Measurements from ENCODE around the gene PTPRM. TPM values are rescaled to one million over a fixed set of nuclear protein-coding genes. Genes with fewer than 3 reads are reported as not detected.
A peak's percentile ranks its signal among the peaks of the same experiment; 100 is the strongest.

The PTPRM gene
- total RNA-seq (2022) (100.0 and 112 TPM in 2 replicates), Bru-seq, nascent RNA (percentile 93 among the genes with signal in this experiment), BruChase-seq, experiment 1, labeled RNA remaining after a 2-hour chase (percentile 88 among the genes with signal in this experiment), BruChase-seq, experiment 2, labeled RNA remaining after a 6-hour chase (percentile 80 among the genes with signal in this experiment)
- long read RNA-seq, full-length matches to known transcripts, result 2 of 53 reads
- long read RNA-seq, partial matches to known transcripts, result 25 of 53 reads
- long read RNA-seq, other reads (novel, unspliced or antisense), result 26 of 53 reads

DNA sequence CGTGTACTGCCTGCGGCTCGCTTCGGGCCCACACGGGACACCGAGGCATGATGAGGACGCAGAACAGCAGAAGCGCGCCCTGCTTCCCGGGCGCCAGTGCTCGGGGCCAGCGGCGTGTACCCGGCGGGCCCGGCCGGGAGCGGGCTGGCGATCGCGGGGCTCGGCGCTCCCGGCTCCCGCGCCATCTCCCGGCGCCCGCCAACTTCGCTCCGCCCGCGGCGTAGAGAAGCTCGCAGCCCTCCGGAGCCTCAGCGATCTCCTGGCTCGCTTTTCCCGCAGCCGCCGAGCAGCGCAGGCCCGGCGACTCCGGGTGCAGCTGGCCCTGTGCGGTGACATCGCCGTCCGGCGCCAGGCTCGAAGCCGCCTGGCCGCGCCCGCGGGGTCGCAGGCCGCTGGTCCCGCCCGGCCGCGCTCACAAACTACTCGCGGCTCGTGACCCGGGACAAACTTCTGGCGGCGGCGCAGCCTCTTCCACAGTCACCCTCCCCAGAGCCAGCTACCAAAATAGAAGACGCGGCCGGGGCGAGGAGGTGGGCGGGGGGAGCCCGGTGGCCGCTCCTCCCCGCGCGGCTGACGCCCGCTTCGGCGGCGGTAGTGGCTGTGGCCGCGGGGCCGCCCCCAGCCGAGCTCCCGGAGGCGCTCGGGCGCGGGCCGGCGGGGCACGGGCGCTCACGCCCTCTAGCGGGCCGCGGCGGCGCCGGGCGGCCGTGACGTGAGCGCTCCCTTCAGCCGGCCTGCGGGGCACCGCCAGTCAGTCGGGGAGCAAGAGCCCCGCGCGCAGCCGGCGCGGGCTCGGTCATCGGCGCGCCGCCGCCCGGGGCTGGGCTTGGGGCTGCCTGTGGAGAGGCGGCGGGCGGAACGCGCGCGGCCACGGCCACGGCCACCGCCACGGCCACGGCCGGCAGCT lies at the start of gene PTPRM:
Gene PTPRM (plus strand): TSS at position 750 of the 907 bp plus-strand sequence. CDS start 503 bp downstream, outside the sequence.
- peaks cover 17% of the 10 kb centered on the region for H3K4me1 ChIP-seq
- H3K27ac Mint-ChIP-seq (ENCODE audit: unreplicated experiment), result peak within 1 kb of the TSS; percentile 72
- peak; percentile 72 to 89 for DNase-seq
- ChIA-PET POLR2A (interaction anchor here (0.5 to 1.9 kb wide), 7 partner anchors 26 to 242 kb away, joined by 3 to 9 read pairs (median 5); no protein-coding TSS in a partner anchor), CTCF (interaction anchor here (0.6 to 2.9 kb wide), 15 partner anchors 10 to 365 kb away, joined by 3 to 21 read pairs (median 3); no protein-coding TSS in a partner anchor)
- BruUV-seq (replicated peaks), result no TSS peak
- peaks cover 6% of the 10 kb centered on the region for H3K36me3 Mint-ChIP-seq (ENCODE audit: insufficient read depth, unreplicated experiment)
- no peaks in the 10 kb centered on the region for H3K27me3 ChIP-seq (replicated peaks; ENCODE audit: control insufficient read depth, insufficient read depth, low read length)
- intact Hi-C loops (cut with micrococcal nuclease; ENCODE audit: unreplicated experiment), result loop anchor here (1.0 kb wide), 1 partner anchor 346 kb away; no protein-coding TSS in a partner anchor
- H3K36me3 ChIP-seq (ENCODE audit: control insufficient read depth, insufficient read depth, low read length), result no peaks in the 10 kb centered on the region
- H3K9me3 Mint-ChIP-seq (ENCODE audit: unreplicated experiment), result no peaks in the 10 kb centered on the region
- H3K27me3 Mint-ChIP-seq (ENCODE audit: insufficient read depth, unreplicated experiment), result no peaks in the 10 kb centered on the region
- peak within 1 kb of the TSS; percentile 83 for H3K4me3 Mint-ChIP-seq (ENCODE audit: unreplicated experiment)
- 0 out of 2 replicates have a peak, but pooled peaks cover 3% of the 10 kb centered on the region for H3K9me3 ChIP-seq
- TF ChIP-seq, protein P1, sequence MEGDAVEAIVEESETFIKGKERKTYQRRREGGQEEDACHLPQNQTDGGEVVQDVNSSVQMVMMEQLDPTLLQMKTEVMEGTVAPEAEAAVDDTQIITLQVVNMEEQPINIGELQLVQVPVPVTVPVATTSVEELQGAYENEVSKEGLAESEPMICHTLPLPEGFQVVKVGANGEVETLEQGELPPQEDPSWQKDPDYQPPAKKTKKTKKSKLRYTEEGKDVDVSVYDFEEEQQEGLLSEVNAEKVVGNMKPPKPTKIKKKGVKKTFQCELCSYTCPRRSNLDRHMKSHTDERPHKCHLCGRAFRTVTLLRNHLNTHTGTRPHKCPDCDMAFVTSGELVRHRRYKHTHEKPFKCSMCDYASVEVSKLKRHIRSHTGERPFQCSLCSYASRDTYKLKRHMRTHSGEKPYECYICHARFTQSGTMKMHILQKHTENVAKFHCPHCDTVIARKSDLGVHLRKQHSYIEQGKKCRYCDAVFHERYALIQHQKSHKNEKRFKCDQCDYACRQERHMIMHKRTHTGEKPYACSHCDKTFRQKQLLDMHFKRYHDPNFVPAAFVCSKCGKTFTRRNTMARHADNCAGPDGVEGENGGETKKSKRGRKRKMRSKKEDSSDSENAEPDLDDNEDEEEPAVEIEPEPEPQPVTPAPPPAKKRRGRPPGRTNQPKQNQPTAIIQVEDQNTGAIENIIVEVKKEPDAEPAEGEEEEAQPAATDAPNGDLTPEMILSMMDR (IDR thresholded peaks at IDR 0.05; ENCODE audit: insufficient read depth in 1 of 2, low read depth in 1 of 2, low read length in 1 of 2, severe bottlenecking in 1 of 2, unreplicated experiment in 1 of 2), result peak in 1 of 2 experiments; percentile 9
- H3K4me3 ChIP-seq (ENCODE audit: low read depth, low read length), result peak within 1 kb of the TSS; percentile 93
- H3K4me1 Mint-ChIP-seq (ENCODE audit: low read depth, unreplicated experiment), result peaks cover 16% of the 10 kb centered on the region

DNA sequence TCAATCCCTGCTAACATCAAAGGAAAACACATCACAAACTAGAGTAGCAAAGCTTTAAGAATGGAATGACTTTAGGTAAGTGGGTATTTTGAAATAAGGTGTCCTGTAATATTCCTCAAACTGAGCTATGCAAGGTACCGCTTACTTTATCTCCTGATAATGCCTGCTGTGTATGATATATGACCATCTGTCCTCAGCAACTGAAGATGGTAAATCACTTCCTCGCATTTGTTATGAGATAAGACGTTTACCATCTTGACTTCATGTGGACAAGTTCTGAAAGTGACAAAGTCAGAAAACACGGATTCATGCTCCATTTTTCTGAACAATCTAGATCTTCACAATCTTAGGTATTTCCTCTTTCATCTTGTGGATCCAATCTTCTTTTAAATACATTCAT lies 49.3 kb upstream of the PTPRM start:
- H3K9me3 Mint-ChIP-seq (ENCODE audit: unreplicated experiment), result no peaks in the 10 kb centered on the region
- H3K4me1 Mint-ChIP-seq (ENCODE audit: low read depth, unreplicated experiment), result no peaks in the 10 kb centered on the region
- TF ChIP-seq, protein P1 (IDR thresholded peaks at IDR 0.05; ENCODE audit: insufficient read depth in 1 of 2, low read depth in 1 of 2, low read length in 1 of 2, severe bottlenecking in 1 of 2, unreplicated experiment in 1 of 2), result no peak
- H3K4me3 ChIP-seq (ENCODE audit: low read depth, low read length), result no peak overlapping the region
- DNase-seq, result no peak
- no peaks in the 10 kb centered on the region for H3K36me3 ChIP-seq (ENCODE audit: control insufficient read depth, insufficient read depth, low read length)
- no peaks in the 10 kb centered on the region for H3K27me3 Mint-ChIP-seq (ENCODE audit: insufficient read depth, unreplicated experiment)
- peaks cover 10% of the 10 kb centered on the region for H3K4me1 ChIP-seq
- H3K27ac Mint-ChIP-seq (ENCODE audit: unreplicated experiment), result no peak overlapping the region
- ChIA-PET POLR2A (no interaction called here), CTCF (no interaction called here)
- intact Hi-C loops (cut with micrococcal nuclease; ENCODE audit: unreplicated experiment), result loop anchor here (10.0 kb wide), 1 partner anchor 237 kb away; no protein-coding TSS in a partner anchor
- H3K9me3 ChIP-seq, result peaks cover 11% of the 10 kb centered on the region
- H3K36me3 Mint-ChIP-seq (ENCODE audit: insufficient read depth, unreplicated experiment), result no peaks in the 10 kb centered on the region
- H3K4me3 Mint-ChIP-seq (ENCODE audit: unreplicated experiment), result no peak overlapping the region
- no TSS peak for BruUV-seq (replicated peaks)
- 0 out of 2 replicates have a peak, but pooled peaks cover 1% of the 10 kb centered on the region for H3K27me3 ChIP-seq (replicated peaks; ENCODE audit: control insufficient read depth, insufficient read depth, low read length)

DNA sequence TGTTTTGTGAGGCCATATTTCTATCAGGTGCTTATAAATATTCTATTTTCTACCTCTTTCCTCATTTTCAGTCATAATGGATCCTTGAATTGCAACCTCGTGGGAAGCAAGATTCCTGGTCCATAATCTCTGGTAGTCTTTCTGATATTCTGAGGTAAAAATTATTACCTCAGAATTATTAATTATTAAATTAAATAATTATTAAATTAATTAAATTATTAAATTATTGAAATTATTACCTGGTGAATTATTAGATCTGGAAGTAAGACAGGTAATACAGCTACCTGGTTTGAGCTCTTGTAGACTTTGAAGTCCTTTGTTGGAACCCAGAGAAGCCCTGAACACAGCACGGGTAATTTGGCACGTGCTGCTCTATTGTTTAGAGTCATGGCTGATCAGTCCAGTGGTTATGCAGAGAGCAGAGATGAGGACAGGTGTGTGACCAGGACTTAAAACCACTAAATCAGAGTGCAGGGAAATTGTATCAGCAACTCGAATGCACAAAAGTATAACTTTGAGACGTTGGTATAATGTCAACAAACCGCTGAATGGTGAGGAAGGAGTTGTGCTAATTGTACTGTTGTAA lies 46.8 kb upstream of the PTPRM start:
- POLR2A ChIA-PET, result no interaction called here

More for the DNA sequence above, 46.8 kb upstream of the PTPRM start:
- peaks cover under 1% of the 10 kb centered on the region; the same call in 1 of the 2 replicates for H3K4me1 ChIP-seq
- TF ChIP-seq, protein P1 (IDR thresholded peaks at IDR 0.05; ENCODE audit: insufficient read depth in 1 of 2, low read depth in 1 of 2, low read length in 1 of 2, severe bottlenecking in 1 of 2, unreplicated experiment in 1 of 2), result no peak
- intact Hi-C loops (cut with micrococcal nuclease; ENCODE audit: unreplicated experiment), result no loop called here
- no TSS peak for BruUV-seq (replicated peaks)
- H3K4me3 ChIP-seq (ENCODE audit: low read depth, low read length), result no peak overlapping the region
- no peaks in the 10 kb centered on the region; the same call in 1 of the 2 replicates for H3K9me3 ChIP-seq
- DNase-seq, result no peak
- no peaks in the 10 kb centered on the region for H3K27me3 ChIP-seq (replicated peaks; ENCODE audit: control insufficient read depth, insufficient read depth, low read length)
- no peaks in the 10 kb centered on the region for H3K27me3 Mint-ChIP-seq (ENCODE audit: insufficient read depth, unreplicated experiment)
- H3K9me3 Mint-ChIP-seq (ENCODE audit: unreplicated experiment), result no peaks in the 10 kb centered on the region
- no peak overlapping the region for H3K4me3 Mint-ChIP-seq (ENCODE audit: unreplicated experiment)
- H3K27ac Mint-ChIP-seq (ENCODE audit: unreplicated experiment), result no peak overlapping the region
- H3K36me3 Mint-ChIP-seq (ENCODE audit: insufficient read depth, unreplicated experiment), result no peaks in the 10 kb centered on the region
- CTCF ChIA-PET, result no interaction called here
- H3K4me1 Mint-ChIP-seq (ENCODE audit: low read depth, unreplicated experiment), result no peaks in the 10 kb centered on the region
- no peaks in the 10 kb centered on the region for H3K36me3 ChIP-seq (ENCODE audit: control insufficient read depth, insufficient read depth, low read length)

All from Caco-2 (cell line).